Ureter (tissue), 1 donor: Measurements from ENCODE around the gene RPL36. TPM values are rescaled to one million over a fixed set of nuclear protein-coding genes. Genes with fewer than 3 reads are reported as not detected.
"Not testable (repeated sequence)": the region's sequence is repeated elsewhere in the genome, so short reads cannot be mapped to it uniquely, and the experiment has no call there.

Experiments used
- DNase-seq: peaks from one replicate; pipeline ENCODE4 v3.0.0-alpha.2; 2020; ENCODE audit warnings: low spot score
- total RNA-seq: library from RNA; stranded (reverse); gene quantifications from one replicate; pipeline ENCODE4 v1.2.4, GENCODE V29; 2023
- donor health status: DM: yes; HTN: yes; CAD: no.

RPL36 gene
- total RNA-seq, 1 donor from 2014 or later: 962 TPM

DNA sequence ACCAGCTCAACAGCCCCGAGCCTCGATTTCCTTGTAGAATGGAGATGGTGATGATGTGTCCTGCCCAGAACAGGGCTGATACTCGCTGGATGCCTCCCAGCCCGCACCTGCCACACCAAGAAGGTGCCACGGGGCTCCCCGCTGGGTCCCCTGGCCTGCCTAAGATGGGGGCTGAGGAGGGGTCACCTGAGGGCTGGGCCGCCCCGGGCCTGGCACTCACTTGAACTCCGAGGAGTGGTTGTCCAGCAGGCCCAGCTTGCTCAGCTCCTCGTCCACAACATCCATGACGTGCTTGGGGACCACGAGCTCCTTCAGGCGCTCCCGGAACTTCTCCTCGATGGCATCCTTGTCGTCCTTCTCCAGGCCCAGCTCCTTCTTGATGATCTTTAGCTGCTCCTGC is 15.5 kb downstream of the RPL36 start:
- no peak for DNase-seq

DNA sequence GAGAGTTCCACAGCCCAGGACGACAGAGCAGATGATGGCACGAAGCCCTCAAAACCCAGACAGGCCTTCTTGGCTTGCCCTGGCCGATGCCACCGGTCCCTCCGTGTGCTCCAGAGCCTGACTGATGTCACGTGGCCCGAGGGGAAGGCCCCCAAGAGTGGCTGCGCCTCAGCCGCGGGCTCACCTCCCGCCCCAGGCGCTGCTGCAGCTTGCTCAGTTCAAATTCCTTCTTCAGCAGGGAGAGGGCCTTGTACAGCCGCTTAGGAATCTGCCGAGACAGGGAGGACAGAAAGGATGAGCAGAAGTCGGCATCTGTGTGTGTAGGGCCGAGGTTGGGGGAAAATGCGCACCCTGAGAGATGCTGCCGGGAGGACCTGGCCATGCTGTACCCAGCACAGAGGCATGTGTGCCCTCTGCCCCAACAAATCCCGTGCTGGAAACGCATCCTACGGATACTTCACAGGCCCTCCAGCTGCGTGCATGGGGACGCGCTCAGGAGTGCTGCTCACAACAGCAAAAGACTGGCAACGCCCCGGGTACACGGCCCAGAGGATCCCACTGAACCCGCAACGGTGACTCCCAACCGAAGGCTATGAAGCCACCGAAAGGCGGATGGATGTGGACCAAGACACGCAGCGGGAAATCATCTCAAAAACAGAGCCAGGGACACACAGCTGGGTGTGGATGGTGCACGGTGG is 16.9 kb downstream of the RPL36 start:
- DNase-seq: no peak

DNA sequence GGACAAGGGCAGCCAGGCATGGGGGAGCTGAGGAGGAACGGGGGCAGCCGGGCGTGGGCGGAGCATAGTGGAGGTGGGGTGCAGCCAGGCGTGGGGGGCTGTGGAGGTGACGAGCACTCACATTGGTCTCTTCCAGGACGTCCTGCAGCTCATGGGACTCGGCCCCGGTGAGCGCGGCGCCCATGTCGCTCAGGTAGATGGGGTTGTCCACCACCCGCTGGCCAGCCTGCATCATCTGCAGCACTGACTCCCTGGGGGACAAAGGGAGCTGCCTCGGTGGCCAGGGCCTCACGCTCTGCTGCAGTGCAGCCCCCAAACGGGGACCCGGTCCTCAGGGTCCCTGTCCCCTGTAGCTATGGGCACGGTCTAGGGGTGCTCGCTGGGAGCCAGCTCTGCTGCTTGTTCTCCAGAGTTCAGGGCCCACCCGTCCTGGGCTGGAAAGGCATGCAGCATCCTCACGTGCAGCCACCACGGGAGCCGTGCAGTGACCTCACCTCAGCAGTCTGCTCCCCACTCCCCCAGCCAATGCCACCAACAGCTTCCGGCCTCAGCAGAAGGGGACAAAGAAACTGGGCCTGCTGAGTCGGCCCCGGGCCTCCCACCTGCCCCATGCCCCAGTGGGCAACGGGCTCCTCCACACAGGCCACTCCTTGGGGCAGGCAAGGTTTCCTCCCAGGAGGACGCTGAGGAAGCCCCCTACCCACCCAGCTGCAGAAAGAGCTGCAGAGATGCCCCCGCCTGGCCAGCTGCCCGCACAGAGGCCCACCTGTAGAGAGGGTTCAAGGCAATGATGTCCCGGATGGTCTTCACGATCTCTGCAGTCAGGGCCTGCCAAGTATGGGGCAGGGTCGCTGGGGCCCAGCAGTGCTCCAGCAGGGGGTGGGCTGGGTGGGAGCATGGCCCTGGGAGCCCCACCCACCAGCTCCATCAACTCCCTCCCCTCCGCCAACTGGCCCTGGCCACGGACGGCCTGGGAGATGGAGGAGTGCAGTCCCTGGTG is 17.8 kb downstream of the RPL36 start:
- DNase-seq: no peak

DNA sequence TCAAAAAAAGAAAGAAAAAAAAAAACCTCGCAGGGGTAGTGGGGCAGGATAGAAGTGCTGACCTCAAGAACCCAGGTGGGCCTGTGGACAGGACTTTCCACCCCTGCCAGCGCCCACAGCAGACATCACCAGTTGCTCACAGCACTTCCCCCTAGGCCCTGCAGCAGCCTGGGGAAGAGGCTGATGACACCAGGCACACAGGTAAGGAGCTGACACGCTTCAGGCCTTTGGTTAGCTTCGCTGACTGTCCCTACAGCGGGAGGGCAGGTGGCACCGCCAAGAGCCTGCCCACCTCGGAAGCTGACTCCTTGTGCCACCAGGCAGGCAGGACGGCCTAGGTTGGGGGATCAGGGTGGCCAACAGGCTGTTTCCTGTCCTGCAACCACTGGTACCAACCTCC is 20.9 kb downstream of the RPL36 start:
- DNase-seq: no peak

DNA sequence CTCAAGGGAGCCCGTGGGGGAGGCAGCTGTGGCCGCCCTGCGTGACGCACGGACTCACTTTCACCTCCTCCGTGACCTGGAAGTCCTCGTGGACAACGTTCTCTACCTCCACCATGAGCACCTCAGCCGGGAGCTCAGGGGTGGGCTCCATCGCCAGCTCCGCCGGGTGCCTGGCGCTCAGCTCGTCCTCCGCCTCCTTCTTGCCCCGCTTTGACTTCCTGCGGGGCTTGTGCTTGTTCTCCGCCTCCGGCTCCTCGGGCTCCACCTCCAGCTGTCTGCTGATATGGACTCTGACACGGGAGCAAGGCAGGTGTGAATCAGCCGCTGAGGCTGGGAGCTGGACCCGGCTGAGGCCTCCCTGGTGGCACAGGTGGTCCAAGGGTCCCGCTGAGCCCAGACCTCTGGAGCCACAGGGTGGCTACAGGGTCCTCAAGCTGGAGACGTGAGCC is 21.6 kb downstream of the RPL36 start:
- DNase-seq: no peak

DNA sequence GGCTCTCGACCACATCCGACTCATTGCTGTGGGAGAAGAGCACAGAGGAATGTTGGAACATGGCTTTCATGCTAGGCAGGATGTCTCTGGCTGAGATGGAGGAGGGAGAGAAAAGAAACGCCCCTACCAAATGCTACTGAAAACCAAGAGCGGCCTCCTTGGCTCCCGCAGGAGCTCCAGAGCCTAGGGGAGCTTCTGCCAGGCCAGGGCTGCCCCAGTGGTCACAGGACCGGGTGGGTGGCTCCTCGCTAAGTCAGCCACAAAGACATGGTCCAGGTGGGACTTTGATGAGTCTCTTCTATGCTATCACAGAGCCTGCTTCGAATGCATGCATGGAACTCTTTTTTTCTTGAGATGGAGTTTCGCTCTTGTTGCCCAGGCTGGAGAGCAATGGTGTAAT is 23.1 kb downstream of the RPL36 start:
- DNase-seq: no peak

DNA sequence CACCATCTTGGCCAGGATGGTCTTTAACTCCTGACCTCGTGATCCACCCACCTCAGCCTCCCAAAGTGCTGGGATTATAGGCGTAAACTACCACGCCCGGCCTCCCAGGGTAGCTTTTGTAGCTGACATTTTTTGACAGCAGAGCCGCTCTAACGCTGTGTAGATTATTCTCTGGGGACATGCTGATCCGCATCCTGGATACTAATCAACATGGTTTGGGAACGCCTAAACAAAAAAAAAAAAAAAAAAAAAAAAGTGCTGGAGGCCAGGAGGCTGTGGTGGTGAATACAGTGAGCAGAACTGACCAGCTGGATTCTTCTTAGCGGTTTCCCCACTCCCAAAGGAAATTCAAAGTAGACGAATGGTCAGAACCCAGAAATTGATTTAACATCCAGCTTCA is 24.7 kb downstream of the RPL36 start:
- no peak for DNase-seq

DNA sequence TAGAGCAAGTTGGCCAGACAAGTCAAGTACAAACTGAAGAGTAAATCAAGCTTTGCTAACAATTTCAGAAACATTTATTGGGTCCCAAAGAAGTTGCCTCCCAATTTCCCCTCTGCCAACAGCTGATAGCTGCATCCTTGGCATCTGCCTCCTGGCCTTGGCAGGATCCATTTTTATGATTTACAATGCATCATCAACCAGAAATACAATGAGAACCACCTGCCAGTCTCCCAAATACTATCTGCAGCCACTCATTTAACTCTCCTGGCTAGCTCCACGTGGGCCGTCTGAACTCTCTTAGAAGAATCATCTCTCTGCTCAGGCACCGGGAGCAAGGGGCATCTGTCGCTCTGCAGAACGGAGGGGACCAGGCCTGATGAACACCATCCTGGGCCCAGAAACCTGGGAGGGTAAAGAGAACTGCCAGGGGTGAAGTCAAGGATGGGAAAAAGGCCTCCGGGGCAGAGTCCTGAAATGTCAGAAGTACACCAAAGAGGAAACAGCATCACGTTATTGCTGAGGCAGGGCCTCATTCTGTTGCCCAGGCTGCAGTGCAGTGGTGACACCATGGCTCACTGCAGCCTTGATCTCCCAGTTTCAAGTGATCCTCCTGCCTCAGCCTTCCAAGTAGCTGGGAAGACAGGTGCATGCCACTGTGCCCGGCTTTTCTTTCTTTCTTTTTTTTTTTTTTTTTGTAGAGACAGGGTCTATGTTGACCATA is 27.3 kb downstream of the RPL36 start:
- no peak for DNase-seq

DNA sequence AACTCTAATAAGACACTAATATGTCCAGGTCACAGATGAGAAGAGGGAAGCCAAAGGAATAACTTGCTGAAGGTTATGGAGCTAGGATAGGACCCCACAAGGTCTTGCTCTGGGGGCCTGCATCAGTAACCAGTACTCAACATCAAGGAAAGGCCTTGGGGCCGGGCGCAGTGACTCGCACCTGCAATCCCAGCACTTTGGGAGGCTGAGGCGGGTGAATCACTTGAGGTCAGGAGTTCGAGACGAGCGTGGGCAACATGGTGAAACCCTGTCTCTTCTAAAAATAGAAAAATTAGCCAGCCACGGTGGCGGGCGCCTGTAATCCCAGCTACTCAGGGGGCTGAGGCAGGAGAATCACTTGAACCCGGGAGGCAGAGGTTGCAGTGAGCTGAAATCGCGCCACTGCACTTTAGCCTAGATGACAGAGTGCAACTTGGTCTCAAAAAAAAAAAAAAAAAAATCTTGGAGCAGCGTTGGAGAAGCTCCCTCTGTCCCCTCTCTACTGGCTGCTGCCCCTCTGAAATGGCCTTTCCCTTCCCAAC is 28.0 kb downstream of the RPL36 start:
- no peak for DNase-seq

DNA sequence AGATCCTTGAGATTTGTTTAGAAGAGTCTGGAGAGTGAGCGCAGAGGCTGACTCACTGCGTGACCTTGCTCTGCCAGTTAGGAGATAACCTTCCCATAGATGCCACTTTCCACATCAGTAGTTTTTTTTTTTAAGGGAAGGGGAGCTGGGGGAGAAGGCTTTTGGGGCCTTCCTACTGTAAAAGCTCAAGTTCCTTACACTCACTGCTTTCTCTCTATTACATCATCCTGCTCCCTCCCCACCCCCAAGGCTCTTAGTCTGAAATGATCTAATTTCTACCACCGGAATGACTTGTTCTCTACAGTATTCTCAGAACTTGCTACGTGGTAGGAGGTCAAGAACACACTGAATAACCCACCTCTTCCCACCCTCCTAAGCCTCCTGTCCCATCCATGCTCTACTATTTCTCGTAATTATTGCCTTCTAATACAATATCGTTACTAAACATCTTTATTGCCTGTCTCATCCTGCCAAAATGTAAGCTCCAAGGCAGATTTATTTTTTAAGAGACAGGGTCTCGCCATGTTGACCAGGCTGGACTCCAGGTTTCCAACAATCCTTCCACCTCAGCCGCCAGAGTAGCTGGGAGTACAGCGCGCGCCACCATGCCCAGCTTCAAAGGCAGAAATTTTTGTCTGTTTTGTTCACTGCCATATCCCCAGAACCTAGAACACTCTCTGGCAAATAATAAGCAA is 28.6 kb downstream of the RPL36 start:
- DNase-seq: no peak

DNA sequence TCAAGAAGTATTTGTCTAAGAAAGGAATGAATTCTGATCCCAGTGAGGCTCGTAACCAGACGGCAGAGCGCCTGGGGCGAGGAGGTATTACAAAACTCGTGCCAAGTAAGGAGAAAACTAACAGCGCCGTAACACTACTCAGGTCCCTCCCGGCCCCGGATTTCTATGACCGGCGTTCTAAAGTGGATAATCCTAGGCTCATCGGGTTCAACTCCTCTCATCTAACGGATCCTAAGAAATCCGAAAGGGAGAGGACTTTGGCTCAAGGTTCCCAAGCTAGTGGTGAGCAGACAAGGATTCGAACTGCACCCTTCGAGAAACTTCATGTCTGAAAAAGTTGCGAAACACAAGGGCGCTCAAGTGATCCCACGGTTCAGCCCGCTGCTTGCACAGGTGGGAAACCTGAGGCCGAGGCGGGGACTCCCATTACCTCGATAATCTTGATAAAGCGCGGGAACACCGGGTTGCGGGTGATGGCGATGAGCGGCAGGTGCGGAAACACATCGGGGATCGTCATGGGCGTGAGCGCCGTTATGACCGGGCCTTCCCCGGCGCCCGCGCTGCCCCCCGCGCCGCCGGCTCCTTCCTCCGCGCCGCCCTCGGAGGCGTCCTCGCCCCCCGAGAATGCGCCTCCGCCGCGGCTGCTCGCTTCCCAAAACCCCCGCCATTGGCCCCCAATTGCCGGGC is 29.3 kb downstream of the RPL36 start:
- no peak for DNase-seq

DNA sequence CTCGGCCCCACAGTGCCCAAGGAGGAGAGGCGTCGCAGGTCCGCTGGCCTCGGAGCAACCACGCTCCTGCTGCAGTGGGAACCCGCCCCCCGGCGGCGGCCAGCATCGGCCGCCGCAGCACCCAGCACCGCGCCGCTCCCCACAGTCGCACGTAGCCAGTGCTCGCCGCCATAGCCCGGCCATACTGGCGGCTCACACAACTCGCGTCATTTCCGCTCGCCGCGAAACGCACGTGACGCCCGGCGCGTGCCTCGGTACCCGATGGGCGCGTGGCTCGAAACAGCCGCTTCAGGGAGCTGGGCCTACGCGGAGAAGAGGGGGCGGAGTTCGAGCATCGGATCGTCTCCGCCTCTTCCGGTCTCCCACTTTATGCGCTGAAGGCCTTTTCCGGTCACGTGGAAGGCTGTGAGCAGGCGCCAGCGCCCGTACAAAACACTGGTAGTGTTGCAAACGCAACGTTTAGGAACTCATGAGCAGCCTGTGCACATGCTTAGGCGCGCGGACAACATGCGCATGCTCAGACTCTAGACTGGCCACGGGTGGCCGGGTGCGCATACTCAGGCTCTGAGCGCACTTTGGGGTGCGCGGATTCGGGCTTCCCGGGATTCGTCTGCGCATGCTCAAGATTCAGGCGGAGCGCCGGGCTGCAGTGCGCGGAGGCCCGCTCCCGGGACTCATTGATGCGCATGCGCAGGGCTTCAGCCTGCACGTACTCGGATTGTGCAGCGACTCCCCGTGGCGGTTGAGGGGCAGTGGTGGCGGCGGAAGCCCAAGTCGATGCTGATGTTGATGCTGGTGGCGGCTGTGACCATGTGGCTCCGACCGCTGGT is 30.1 kb downstream of the RPL36 start, which contains the start of the genes CATSPERD and LONP1:
Gene CATSPERD (plus strand): TSS at position 677 of the 830 bp plus-strand sequence. CDS start 101 bp downstream, at position 778.
Gene LONP1 (minus strand): TSS at position 186 of the 830 bp plus-strand sequence. CDS start 14 bp downstream, at position 172.
- DNase-seq: peak; percentile 98

DNA sequence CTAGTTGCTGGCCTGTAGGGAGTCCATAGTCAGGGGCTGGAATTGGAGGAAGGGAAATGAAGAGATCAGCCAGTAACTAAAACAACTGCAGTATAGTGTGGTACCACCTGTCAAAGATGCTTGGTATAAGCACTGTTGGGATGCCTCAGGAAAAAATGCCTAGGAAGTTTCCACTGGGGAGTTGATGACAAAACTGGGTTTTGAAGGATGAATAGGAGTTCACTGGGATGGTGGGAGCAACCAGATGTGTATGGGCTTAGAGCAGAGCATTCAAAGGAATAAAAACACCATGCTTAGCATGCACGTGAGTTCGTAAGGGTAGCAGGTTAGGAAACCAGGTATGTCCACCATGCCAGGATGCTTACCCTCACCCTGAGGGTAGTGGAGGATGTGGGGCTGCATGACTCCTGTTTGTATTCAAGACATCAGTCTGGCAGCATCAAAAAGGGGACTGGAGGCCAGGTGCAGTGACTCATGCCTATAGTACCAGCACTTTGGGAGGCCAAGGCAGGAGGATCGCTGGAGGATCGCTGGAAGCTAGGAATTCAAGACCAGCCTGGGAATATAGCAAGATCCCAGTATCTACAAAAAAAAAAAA is 37.5 kb downstream of the RPL36 start:
- DNase-seq: no peak

DNA sequence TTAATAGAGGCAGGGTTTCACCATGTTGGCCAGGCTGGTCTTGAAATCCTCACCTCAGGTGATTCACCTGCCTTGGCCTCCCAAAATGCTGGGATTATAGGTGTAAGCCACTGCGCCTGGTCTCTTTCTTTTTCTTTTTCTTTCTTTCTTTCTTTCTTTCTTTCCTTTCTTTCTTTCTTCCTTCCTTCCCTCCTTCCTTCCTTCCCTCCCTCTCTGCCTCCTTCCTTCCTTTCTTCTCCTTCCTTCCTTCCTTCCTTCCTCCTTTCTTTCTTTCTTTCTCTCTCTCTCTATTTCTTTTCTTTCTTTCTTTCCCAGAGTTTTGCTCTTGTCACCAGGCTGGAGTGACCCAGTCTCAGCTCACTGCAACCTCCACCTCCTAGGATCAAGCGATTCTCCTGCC is 43.1 kb downstream of the RPL36 start:
- DNase-seq: not testable (repeated sequence)

DNA sequence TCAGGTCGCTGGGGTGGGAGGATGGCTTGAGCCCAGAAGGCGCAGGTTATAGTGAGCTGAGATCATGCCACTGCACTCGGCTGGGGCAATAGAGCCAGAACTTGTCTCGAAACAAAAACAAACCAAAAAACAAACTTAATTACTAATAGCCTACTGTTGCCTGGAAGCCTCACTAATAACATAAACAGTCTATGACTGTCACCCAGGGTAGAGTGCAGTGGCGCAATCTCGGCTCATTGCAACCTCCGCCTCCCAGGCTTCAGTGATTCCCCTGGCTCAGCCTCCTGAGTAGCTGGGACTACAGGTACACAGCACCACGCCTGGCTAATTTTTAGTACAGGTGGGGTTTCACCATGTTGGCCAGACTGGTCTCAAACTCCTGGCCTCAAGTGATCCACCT is 48.3 kb downstream of the RPL36 start:
- DNase-seq: no peak
